GM19043 (cell line): Measurements from ENCODE around the gene AKAP6.

Experiments
- ATAC-seq: cut with Tn5 transposase; IDR thresholded peaks from one replicate; pipeline ENCODE4 v1.9.1; 2021; ENCODE audit warnings: low read depth; ENCODE audit not compliant: unreplicated experiment

AKAP6 gene

DNA sequence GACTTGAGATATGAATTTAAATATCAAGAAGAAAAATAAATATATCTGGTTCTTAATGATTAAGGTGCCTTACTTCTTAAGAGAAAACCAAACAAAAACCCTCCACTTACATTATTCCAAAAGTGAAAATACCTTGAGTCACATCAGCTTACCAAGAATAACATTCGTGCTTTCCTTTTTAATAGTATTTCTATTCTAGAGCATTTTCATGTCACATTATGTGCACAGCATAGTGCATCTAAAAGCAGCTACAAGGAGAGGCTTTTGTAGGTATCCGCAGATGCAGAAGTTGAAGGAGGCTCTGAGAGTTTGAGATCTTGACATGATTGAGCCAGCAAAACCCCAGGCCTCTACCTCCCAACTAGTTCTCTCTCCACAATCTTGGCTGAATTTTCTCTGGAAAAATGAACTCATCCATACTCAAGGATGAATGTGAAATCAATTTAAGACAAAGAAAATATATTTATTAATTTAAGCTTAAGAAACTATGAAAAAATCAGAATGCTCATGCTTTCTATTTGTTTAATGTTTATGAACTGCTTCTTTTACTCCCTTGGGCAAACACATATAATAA lies 275.0 kb downstream of the AKAP6 start:
- ATAC-seq, result no peak

DNA sequence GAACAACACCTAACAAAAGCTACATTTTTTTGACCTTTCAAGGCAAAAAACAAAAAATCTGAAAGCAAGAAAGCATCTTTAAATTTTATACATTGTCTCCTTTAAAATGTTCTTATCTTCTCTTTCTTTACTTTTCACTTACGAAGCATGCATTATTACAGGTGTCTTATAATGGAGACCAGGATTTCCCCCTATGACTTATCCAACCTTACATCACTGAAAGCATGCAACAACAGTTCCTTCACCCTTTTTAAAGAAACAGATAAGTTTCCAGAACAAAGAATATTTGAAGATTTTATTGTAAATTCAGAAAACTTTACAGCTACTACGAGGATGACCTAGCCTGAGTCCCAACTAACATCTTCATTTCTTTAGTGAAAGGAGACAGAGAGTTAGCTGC lies 277.2 kb downstream of the AKAP6 start:
- peak; percentile 51 for ATAC-seq

DNA sequence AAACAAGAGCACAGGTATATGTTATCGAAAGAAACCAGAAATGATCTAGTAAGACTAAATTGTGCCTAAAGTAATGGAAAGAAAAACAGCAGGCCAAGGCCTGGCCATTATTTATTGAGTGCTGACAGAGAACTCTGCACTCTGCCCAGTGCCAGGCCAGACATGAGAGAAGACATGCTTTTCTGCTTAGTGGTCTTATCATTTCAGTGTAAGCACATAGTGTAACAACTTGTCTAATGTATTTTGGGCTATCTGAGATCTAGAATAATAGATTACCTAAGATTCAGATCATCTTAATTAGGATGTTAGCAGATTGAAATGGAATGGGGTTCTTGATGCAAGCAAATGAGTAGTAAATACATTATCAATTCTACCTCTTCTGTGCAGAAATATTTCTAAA lies 278.3 kb downstream of the AKAP6 start:
- no peak for ATAC-seq

DNA sequence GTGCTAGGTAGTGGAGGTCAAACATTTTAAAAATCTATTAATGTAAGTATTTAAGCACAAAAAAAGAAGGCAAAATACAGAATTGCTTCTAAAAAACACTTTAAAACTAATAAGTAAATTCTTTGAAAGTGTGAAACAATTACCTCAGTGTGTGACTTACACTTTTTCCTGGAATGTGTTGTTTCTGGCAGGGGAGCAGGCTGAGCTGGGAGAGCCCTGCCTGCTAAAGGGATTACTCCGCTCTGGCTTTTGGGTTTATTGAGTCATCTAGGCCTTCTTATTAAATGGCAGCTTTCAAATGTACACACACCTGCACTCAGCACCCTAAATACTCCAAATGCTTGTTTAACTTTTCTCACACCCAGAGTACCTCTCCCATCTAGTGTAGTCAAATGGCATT lies 279.8 kb downstream of the AKAP6 start:
- ATAC-seq, result no peak

DNA sequence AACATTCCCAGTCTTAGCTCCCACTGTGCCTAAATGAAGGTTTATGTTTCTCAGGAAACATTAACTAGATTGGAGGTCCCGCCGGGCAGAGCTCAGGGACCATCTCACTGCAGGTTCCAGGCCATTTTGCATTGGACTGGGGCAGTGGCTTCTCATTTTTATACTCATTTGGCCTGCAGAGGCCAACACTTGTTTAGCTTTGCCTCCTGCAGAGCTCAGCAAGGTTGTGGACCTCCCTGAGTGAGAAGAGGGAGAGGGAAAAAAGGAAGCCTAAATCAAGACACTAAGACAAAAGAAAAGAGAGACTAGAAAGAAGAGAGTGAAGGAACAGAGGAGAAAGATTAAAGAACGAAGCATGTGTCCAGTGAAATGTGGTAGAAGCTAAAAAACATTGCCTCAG lies 280.3 kb downstream of the AKAP6 start:
- no peak for ATAC-seq

DNA sequence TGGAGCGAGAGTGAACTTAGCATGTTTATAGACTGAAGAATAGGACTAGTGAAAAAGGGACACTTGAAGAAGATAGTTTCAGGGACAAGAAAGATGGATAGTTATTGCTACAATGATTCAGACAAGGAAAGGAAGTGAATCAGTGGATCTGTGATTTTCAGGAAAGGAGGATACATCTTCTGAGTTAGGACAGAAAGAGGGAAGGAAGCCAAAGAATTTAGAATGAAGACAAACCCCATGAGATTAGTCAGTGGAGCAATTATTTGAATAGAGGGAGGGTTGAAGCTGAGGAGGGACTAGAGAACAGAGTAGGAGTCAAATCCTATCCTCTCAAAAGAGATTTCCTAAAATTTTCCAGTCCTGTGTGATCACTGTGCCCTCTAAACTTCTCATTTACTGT lies 282.7 kb downstream of the AKAP6 start:
- ATAC-seq, result no peak

DNA sequence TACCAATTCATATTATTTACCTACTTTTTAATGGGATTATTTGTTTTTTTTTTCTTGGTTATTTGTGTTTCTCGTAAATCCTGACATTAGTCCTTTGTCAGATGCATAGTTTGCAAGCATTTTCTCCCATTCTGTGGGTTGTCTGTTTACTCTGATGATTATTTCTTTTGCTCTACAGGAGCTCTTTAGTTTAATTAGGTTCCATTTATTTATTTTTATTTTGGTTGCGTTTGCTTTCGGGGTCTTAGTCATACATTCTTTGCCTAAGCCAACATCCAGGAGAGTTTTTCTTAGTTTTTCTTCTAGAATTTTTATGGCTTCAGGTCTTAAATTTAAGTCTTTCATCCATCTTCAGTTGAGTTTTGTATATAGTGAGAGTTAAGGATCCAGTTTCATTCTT lies 289.9 kb downstream of the AKAP6 start:
- no peak for ATAC-seq

DNA sequence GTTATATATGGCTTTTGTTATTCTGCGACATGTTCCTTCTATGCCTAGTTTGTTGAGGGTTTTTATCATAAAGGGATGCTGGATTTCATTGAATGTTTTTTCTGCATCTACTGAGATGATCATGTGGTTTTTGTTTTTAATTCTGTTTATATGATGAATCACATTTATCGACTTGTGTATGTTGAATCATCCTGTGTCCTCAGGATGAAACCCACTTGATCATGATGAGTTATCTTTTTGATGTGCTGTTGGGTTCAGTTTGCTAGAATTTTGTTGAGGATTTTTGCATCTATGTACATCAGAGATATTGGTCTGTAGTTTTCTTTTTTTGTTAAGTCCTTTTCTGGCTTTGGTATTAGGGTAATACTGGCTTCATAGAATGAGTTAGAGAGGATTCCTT lies 291.2 kb downstream of the AKAP6 start:
- ATAC-seq, result no peak

DNA sequence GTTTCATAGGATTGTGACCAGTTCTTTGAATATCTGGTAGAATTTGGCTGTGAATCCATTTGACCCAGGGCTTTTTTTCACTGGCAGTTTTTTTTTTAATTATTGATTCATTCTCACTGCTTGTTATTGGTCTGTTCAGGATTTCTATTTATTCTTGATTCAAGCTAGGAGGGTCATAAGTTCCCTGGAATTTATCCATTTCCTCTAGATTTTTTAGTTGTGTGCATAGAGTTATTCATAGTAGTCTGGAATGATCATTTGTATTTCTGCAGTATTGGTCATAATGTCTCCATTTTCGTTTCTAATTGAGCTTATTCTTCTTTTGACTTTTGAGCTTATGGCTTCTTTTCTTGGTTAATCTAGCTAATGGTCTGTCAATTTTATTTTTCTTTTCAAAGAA lies 291.6 kb downstream of the AKAP6 start:
- ATAC-seq, result no peak

DNA sequence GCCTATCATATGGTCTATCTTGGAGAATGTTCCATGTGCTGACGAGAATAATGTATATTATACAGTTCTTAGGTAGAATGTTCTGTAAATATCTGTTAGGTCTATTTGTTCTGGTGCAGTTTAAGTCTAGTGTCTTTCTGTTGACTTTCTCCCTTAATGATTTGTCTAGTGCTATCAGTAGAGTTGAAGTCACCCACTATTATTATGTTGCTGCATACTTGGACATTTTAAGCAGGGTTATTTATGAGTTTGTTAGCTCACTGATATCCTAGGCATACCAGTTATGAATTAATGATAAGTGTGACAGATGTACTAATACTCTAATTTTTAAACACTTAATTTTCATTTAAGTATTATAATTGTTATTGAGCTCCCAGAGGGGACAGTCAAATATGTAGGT lies 292.5 kb downstream of the AKAP6 start:
- ATAC-seq, result no peak

DNA sequence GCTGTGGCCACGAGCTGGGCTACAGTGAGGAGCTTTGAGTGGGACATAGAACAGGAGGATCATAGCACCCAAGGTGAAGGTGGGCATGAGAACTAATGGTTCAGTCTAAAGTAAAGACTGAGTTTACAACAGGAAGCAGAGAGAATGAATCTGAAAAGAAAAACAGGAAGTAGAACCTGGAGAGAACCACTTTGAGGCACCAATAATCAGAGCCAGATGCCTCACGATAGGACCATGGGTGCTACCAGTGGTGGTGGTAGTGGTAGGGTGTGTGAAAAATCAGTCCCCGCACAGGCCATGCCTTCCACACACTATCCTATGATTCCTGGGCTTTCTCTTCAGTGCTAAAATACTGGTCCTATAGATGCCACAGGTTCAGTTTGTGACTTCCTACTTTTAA lies 293.6 kb downstream of the AKAP6 start:
- no peak for ATAC-seq

DNA sequence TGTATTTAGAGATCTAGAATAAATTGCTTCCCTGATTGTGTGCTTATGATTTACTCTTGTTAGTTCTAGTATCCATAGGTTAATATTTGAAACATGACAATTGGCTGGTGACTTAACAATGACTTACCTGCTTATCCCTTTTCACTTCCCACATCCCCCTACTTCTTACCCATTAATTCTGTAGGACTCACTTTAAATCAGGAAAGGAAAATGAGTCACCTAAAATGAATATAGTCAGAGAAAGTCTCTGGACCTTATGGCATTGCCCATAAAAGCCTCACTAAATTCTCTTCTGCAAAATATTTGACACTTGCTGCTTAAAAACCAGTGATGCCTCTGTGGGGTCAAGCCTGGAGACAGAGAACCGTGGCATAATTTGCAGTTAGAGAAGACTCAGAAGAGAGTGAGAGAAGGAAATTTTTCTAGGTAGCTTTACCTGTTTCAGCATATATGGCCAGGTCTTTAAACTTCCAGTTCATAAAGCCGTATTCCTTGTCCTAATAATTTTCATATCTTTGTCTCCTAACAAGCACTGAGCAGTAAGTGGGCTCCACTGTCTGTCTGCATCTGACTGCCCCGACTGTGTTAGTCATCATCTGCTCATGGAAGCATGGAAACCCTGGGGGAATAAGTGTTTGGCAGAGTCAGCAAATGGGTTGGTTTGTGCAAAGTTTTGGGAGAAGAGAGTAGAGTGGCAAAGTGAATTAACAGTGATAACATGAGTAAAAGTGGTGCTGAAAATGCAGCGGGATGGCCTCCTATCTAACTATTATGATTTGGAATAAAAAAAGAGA lies 294.4 kb downstream of the AKAP6 start:
- no peak for ATAC-seq

DNA sequence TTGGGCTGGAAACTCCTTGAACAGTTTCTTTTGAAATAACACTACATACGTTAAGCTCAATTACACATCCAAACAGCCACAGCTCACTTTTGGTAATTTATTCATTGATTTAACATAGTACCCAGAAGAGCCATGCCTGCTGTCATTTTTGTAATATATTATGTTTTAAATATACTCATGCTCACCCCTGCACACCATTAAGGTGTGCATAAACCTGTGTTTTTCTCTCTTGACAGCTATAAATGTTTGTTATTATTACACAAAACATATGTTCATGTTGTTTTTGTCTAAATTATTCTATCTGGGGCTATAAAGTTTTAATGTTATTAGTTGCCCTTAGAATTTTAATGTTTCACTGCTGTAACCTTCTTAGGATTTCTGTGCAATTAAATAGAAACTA lies 296.1 kb downstream of the AKAP6 start:
- ATAC-seq, result no peak

DNA sequence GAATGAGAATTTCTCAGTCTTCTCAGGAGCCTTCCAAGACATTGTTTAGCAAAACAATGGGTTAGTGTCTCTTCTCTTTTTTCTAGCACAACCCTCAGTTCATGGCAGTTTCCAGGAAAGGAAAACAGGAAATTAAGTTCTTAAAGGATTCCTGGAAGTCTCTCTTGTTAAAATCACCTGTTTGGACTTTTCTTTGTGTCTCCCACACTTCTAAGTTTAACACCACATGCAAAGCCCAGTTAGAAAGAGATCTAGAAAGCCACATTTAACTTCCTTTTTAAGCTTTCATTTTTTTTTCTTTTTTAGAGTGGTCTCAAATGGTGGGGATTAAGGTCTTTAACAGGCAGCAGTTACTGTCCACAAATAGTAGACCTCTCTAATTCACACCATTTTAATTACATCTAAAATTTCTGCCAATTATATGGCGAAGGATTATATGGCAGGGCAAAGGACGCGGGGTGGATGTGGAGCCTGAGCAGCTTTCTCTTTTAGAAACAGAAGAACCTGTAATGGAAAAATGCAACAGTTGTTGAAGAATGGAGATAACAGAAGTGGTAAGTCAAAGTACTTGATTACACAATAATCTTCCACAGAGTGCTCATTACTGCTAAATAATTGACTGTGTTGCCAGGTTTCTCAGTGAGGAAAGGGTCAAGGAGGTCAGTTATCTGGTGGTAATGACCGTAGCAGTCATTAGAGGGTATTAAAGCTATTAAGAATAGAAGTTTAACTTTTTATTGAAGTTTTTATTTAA lies 298.6 kb downstream of the AKAP6 start:
- ATAC-seq, result no peak

DNA sequence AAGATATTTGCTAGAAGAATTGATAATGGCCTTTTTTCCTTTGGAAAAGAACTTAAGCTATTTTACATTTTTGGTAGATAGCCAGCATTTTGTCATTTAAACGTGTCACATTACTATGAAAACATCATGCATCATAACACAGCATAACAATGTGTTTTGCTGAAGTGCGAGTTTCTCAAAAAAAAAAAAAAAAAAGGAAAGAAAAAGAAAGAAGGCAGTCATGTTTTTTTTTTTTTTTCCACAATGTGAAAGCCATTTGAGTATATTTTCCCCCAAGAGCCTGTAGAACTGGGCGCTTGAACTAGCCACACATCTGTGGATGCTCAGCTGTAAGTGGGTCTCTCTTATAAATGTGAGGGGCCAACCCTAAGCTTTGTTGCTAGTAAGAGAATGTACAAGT lies 300.1 kb downstream of the AKAP6 start:
- no peak for ATAC-seq

DNA sequence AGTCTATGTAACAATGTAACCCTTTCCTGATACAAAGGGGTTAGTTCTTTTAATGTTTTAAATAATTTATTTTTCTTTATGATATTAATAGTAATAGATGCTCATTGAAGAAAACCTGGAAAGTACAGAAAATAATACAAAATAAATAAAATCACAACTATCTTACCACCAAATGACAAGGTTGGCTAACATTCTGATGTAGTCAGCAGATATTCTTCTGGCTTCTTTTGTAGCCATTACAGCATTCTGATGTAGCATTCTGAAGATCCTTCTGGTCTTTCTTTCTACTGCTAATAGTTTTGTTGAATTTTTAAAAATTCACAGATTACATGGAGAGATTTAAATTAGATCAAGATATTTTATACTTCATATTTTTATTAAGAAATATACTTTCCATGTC lies 301.6 kb downstream of the AKAP6 start:
- no peak for ATAC-seq

DNA sequence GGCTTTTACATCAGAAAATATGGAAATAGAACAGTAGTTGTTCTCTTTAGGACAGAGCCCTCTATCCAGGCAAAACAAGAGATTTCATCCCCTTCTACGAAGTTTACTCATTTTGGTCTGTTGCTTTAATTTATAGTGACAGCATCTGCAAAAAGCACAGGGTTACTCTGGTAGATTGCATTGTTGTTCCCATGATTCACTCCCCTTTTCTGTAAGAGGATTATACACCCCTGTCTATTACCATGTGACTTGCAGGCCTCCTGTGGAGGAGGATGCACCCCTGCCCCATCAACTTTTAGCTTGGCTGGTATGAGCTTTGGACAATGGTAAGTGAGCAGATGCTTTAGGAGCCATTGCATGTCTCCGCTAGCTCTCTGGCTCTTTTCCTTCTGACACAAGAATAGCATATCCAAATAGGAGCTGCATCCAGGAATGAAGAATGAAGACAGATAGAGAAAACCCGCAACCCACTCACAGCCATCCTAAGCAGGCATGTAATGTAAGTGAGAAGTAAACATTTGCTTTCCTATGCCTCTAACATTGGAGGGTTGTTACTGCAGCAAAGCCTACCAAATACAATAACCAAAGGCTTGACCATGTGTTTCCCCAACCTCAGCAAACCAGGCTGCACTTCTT lies 304.2 kb downstream of the AKAP6 start:
- no peak for ATAC-seq

DNA sequence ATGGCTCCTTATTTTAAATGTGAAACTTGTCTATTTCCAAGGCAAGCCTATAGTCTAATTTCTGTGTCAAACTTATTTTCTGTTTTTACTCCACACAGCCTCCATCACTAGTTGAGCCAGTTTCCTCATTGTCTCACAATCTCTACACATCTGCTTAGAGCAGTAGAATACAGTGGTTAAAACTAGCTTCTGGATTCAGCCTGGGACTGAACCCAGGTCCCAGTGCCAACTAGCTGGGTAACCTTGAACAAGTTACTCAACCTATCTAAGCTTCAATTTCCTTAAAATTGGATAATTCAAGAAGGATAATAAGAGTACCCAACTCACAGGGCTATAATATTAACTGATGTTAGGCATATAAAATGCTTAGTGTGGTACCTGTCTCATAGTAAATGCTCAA lies 304.8 kb downstream of the AKAP6 start:
- no peak for ATAC-seq

DNA sequence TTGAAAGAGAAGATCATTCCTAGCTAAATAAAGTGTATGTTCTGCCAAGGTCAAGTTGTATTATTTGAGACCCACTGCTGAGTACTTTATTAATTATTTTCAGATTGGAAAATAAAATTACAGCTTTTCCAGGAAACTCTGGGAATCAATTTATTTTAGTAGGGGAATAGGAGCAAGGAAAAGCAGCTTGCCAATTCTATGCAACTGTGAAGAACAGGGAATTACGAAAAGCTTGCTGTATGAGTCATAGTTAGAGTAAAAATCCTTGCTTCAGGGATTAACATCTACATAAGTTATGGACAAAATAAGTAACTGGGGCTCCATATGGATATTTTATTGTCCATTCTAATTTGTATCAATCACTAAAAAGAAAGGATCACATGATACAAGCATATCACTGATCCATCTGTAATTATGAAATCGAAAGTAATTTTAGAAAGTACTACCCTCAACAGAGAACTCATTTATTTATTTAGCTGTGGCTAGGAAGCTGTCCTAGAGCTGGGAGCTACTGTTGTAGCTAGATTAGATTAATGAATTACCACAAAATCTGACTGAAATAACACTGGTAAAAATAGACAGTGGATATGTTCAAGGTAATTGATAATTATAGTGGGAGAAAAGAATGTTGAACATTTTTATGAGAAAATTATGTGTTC lies 306.1 kb downstream of the AKAP6 start:
- ATAC-seq, result peak; percentile 61

DNA sequence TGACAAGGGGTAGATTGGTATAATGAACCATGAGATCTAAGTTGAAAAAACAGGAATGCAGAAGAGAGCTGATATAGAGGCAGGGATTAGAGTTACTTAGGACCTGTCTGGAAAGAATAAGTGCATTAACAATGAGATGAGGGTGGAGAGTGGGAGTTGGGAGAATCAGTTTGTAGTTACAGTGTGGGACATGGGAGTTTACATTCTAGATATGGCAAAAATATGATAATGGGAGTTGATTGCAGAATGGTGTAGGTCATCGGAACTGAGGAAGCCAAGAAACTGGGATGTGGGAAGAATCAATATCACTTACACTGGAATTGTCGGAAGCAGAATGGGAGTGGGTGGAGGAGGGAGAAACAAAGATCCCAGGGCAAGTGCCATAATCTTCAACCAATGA lies 308.5 kb downstream of the AKAP6 start:
- ATAC-seq, result no peak

DNA sequence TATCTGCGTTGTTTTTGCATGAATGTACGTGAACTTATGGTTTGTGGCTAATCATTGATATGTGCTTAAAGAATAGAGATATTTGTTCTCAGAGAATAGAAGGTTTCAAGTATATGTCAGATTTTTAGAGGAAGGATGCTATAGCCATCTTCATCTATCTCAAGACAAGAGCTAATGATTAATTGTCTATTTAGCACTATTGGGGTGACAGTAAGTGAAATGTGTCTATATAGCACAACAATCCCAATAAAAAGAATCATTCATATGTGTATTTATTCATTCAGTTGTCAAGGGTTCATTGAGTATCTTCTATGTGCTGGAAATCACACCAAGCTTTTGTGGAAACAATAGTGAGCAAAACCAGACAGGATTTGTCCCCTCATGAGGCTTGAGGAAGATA lies 310.1 kb downstream of the AKAP6 start:
- ATAC-seq, result no peak
